GM18511 (cell line): ENCODE measurements around the gene NKD2.

Experiments used
- ATAC-seq: cut with Tn5 transposase; IDR thresholded peaks from one replicate; pipeline ENCODE4 v1.9.1; 2021; ENCODE audit warnings: mild to moderate bottlenecking, moderate library complexity; ENCODE audit not compliant: unreplicated experiment

Gene NKD2

DNA sequence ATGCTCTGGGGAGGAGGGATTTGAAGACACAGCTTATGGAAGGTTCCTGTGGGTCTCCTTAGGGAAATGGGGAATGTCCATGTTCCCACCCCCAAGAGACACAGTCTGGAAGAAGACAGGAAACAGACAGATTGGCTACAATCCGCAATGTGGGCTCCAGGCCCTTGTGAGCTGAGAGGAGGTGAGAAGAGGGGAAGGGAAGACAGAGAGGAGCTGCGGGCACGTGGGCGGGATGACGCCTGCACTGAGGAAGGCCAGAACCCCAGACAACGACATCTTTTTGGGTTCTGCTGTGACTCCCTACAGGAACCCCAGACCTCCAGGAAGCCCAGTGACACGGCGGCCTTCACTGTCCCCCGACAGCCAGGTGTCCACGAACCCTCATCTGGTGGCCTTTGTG lies 29.9 kb upstream of the NKD2 start:
- no peak for ATAC-seq

DNA sequence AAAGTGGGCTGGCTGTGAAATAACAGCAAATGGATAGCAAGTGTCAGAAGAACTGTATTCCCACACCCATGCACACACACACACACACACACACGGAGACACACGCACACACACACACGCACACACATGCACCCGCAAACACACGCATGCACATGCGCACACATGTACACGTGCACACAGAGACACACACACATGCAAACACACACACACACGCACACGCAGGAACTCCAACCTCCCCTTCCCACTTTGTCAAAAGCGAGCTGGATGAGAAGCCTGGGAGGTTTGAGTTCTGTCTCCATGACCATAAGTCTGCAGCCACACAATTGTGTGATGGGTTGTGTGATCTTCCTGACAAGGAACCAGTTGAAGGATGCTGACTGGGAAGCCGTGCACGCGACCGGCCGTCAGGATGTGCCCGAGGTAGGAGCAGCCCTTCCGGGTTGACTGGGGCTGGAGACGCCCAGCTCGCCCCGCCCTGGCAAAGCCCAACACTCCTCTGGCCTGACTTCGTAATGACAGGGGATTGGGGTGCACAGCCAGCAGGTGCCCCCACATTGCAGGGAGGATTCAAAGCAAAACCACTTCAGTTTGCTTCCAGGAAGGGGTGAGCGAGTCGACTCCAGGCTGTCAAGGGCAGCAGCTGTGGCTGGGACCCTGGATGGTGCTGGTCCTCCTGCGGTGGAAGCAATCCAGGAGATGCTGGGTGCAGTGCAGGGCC lies 29.3 kb upstream of the NKD2 start:
- no peak for ATAC-seq

DNA sequence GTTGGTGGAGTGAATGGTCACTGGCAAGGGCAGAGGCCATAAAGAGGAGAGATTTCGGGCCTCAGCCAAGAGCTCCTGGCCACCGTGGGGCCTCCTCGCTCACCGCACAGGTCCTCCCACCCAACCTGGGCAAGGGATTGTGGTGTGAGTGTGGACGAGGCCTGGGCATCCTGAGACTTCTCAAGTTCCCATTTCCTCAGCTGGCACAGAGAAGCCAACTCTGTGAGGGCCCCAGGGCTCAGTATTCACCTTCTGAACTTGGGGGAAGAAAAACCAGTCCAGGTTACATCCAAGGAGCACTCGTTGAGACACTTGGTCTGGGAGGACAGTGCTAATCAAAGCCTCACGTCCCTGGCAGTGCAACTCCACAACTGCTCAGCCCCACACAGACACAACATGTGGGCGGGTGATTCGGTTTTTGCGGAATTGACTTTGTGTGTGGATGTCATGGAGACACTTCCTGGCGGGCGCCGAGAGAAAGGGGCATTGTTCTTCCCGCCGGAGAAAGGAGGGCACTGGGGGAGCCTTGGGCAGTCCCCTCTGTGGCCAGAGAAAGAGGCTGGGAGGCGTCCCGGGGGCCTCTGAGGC lies 28.5 kb upstream of the NKD2 start:
- no peak for ATAC-seq

DNA sequence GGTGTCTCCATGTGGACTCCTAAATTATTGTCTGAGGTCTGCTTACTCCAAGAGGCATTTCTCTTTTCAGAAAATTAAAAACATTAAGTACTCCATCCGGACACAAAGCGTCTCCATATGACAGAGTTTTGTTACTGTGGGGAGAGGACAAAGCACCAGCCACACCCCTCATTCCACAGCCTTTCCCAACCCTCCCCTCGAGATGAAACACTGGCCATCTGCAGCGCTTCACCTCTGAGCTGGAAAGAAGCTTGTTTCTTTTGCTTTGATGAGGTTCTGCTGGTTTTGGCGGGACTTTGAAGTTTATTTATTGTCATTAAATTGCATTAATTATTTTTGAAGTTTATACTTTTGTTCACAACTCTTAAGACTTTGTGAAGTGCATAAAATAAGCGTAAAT lies 27.6 kb upstream of the NKD2 start:
- no peak for ATAC-seq

DNA sequence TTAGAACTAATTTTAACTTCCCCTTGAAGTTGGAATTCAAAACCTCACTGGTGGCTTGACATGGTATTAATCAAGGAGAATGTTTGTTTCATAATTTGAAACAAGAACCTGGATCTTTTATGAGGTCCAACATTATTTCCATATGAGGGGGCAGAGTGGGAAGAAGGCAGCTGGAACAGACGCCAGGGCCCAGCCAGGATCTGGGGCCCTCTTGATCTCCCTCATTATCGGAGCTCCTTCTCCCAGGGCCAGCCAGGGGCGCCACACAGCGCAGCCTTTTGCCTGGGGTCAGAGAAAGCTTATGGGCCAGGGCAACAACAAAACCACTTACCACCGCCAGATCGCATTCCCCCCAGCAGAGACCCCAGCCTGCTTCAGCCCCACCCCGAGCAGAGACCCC lies 27.1 kb upstream of the NKD2 start:
- ATAC-seq: no peak

DNA sequence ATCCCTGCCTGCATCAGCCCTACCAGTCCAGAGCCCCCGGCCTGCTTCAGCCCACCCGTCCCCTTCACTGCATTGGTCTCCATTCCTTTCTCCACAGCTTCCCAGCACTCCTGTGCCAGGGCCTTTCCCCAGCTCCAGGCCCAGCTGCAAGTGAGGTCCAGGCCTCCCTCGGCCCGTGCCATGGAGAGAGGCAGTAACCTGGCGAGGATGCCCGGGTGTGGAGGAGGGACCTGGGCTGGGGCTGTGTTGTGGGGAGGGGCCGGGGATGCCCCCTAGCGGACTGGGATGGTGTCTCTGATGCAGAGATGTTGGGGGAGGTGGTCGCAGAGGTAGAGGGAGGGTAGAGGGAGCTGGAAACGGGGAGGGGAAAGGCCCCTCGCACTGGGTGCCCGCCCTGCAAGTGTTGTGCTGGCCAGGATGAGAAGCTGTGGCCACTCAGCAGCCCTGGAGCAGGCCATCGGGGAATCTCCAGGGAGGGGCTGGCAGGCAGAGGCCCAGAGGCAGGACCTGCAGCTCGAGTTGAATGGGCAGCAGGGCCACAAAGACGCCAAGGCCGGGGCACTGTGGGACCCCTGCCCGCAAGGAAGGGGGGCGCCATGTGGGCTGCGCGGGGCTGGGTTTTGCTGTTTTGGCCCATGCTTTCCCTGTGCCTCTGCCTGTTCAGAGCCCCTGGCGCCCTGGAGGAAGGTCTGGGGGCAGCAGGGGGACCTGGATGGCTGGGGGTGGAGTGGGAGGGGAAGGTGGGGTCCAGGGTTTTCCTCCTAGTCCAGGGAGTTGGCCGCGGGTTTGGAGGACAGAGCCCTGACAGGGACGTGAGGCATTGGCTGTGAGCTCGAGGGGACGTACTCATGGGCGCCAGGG lies 26.0 kb upstream of the NKD2 start:
- no peak for ATAC-seq

DNA sequence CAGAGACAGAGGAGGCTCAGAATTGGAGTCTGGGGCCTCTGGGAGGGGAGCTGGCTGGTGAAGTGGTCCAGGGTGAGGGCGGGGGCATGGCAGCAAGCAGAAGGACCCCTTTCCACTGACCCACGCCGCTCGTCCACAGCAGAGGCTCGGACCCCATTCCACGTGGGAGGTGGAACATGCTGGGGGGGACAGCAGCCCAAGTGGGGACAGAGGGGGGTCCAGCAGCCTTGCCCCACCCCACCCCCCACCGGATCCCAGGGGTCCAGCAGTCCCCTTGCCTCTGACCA lies 25.4 kb upstream of the NKD2 start:
- no peak for ATAC-seq

DNA sequence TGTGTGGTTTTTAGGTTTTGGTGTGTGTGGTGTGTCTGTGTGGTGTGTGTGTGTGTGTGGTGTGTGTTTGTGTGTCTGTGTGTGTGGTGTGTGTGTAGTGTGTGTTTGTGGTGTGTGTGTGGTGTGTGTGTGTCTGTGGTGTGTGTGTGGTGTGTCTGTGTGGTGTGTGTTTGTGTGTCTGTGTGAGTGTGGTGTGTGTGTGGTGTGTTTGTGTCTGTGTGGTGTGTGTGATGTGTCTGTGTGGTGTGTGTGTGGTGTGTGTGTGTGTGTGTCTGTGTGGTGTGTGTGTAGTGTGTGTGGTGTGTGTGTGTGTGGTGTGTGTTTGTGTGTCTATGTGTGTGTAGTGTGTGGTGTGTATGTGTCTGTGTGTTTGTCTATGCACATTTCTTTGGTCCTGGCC lies 25.0 kb upstream of the NKD2 start:
- ATAC-seq: no peak

DNA sequence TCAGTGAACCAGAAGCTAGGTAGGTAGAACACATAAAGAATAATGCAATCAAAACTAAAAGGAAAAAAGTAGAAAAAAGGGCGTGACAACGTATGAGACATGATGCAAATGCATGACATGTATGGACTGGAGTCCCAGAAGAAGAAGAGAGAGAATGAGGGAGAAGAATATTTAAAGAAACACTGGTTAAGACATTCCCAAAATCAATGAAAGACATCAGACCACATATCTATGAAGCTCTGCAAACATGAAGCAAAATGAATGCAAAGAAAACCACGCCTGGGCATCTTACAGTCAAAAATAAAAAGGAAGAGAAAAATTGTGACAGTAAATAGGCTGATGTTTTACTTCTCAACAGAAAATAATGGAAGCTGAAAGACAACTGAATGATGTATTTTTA lies 23.8 kb upstream of the NKD2 start:
- no peak for ATAC-seq

DNA sequence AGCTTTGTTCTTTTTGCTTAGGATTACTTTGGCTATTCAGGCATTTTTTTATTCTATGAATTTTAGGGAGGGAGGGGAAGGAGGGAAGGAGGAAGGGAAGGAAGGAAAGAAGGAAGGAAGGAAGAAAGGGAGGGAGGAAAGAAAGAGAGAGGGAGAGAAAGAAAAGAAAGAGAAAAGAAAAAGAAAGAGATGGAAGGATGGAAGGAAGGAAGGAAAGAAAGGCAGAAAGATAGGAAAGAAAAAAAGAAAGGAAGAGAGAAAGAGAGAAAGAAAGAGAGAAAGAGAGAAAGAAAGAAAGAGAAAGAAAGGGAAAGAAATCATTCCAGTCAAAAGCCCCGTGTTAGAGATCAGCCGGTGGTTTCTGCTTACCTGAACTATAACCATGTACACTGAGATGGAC lies 20.8 kb upstream of the NKD2 start:
- no peak for ATAC-seq

DNA sequence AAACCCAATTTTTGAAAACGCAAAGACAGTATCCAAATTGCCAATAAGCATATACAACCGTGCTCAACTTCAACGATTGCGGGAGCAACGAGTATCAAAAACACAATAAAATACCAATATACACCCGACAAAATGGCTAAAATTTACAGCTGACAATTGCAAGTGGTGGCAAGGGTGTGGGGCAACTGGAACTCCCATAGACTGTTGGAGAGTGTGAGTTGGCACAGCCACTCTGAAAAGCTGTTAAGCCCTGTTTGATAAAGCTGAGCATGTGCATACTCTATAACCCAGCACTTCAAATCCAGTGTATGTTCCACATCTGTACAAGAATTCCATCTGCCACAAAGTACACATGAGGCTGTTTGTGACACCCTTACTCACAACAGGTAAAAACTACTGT lies 20.3 kb upstream of the NKD2 start:
- no peak for ATAC-seq

DNA sequence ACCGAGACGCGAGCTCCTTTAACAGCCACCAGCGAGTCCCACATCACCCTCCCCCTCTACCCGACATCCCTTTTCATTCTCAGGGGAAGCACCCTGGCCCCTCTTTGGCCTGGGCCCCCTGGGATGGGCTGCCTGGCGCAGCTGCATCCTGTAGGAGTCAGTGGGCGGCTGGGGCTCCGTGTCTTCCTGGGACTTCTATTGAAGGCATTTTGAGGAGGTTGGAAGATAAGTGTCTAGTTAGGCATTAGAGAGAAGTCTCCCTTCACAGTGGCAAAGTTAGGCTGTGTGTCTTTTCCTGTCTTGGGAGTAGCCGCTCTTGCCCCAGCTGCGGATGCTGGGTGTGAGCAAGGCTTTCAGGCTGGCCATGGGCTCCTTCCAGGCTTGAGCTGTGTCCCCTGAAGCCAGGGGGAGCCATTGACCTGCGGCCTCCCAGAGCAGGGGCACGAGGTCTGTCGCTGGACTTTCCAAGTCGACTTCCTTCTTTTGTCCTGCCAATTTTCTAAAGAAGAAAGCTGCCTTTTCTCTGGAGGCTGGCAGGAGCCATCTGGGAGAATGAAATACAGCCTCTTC lies 18.6 kb upstream of the NKD2 start:
- no peak for ATAC-seq

DNA sequence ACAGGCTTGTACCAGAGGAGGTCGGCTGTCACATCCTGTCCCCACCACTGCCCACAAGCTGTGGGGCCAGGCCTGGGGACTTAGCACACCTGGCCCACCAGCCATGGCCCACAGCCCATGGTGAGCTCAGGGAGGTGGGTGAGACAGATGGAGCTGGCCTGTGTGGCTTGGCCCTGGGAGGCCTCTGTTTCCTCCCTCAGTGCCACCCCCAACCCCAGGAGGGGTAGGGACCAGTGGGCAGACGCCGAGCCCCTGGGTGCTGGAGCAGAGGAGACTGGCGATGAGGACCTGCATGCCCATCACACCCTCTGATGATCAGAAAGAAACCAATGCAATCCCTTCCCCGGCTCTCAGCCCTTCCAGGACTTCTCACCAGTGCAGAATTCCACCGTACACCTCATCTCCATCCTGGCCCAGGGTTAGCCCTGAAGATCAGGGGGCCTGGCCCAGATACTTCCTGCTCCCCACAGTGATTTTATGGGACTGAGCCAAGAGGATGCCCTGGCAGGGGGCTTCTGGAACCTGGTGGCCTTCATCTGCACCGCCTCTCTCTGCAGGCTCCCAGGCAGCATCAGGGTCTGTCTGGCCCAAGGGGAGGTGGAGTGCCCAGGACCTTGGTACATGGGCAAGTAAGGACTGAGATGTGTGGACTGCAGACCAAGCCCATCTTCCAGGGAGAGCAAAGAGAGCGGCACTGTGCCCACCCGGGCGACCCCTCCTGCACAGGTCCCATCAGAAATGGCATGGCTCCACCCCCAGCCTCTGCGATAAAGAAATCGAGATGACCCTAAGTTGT lies 16.9 kb upstream of the NKD2 start:
- ATAC-seq: no peak

DNA sequence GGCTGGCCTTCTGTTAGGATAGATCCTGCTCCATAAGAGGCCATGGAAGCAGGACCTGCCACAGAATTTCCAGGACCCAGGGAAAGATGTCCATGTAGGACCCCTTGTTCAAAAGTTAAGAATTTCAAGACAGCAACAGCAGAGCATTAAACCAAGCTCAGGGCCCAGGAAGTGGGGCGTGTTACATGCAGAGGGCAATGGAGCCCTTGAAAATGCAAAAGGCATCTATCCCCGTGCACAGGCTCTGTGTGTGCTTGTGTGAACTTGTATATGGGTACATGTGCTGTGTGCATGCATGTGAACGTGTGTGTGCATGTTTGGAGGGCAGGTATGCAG lies 14.4 kb upstream of the NKD2 start:
- ATAC-seq: no peak

DNA sequence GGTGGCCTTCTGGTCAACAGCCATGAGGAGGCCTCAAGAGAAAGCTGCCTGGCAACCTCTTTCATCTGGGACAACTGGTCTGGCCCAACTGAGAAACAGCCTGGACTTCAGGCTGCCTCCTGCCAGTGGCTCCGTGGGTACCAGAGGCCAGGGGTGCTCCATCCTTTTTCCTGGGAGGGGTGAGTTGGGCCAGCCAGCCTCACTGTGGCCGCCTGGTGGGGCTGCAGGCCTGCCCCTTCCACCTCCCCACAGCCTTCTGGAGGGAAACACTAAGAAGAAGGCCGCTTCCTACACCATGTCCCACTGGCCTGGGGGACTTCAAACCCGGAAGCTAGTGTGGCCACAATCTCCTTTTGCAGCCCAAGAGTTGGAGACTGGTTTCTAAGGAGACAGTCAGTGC lies 13.8 kb upstream of the NKD2 start:
- ATAC-seq: no peak

DNA sequence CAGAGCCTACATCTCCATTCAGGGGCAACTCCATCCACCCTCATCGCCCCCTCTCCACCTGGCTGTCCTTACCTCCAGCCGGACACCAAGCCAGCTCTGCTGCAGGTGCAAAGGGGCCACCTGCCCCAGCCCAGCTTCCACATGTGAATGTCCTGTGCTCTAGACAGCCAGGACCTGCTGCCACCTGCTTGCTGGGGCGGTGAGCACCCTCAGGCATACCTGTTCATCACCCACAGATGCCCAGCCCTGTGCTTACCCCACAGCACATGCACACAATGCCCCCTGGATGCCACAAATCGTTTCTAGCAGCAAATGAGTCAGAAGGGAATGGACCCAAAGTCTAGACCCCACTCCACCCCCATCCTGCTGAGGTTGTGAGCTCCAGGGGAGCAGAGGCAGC lies 13.3 kb upstream of the NKD2 start:
- ATAC-seq: no peak

DNA sequence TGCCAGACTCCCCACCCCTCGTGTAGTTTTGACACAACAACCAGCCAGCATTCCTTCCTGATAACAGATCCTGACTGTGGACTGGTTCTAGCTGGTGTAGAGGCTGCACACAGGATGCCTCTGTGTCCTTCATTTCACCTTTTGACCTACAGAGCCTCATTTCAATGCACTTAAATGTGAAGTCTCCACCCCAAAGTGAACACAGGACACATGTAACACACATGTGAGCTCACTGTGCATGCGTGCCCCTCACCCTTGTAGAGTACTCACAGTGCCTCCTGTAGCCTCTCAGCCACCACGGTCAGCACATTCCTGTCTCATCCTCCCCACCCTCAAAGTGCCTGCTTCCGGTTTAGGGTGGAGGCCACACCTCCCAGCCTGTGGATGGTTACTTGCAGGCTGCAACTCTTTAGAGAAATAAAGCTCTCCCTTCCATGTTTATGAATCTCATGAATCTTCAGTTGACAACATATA lies 11.6 kb upstream of the NKD2 start:
- ATAC-seq: no peak

DNA sequence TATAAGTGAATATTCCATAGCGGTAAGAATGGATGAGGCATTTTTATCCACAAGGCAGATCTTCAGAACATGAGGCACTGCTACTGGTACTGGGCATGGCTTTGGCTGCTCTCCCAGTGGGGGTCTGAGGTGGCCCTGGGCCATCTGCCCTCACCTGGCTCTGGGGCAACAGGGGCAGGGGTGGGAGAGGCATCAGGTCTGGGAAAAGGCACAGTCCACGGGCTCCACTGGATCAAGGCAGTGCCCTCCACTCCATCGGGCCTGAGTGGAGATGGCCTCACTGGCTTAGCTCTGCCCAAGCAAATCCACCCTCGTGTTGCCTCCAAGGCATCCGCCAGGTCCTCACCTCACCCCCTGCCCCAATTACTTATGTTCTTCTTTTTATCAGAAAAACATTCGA lies 10.9 kb upstream of the NKD2 start:
- no peak for ATAC-seq

DNA sequence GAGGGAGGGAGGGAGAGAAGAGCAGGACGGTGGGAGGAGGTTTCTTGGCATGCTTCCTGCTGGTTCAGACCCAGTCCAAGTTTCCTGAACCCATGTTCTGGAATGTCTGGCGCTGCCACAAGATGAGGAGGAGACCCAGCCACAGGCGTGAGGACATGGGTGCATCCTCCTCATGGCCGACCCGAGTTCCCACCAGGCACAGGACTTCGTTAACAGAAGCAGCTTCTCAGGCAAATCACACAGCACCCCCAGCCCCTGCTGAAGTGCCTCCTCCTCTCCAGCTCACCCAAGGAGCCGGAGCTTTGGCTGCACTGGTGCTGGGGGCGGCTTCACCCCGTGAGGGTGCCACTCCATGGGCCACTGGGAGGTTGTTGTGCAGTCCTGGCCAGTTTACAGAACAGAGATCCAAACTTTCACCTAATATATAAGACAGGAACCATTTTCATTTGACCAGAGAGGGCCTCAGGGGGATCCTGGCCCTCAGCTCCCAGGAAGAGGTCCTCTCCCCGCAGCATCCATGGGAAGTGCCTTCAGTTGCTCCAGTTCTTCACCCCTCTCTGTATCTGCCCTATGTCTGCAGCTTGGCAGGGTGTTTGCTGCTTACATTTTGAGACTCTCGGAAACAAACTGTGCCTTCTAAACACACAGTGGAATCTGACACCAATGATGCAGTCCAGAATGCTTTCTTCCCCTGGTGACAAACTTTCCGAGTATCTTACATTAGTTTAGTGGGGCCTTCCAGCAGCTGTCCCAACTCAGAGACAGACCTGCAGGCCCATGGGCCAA lies 10.2 kb upstream of the NKD2 start:
- no peak for ATAC-seq

DNA sequence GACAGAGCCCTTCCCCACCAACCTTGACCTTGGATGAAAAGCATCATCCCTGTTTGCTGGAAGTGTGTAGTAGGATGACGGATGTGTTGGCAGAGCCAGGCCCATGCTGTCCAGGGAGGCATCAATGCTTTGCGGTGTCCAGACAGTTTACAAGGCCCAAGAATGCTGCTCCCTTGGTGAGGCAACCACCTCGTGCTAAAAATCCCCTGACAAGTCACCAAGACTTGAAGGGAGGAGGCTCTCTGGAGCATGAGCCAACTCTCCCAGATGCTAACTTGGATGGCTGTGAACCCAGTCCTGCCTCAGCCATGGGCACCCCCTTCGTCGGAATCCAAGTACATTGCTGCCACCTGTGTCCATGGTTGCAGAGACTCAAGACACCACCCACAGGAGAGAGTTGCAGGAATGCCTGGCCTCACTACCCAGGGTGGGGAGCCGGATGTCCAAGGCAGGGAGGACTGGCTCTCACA lies 9.5 kb upstream of the NKD2 start:
- no peak for ATAC-seq
